ENCODE measurements around the gene LRCH1. TPM values are rescaled to one million over a fixed set of nuclear protein-coding genes. Genes with fewer than 3 reads are reported as not detected.

LRCH1 gene
- polyA plus RNA-seq, 1 donor (not counting 4 experiments of a cell fraction or from before 2014, with no cell fraction given), result 16.2 TPM

DNA sequence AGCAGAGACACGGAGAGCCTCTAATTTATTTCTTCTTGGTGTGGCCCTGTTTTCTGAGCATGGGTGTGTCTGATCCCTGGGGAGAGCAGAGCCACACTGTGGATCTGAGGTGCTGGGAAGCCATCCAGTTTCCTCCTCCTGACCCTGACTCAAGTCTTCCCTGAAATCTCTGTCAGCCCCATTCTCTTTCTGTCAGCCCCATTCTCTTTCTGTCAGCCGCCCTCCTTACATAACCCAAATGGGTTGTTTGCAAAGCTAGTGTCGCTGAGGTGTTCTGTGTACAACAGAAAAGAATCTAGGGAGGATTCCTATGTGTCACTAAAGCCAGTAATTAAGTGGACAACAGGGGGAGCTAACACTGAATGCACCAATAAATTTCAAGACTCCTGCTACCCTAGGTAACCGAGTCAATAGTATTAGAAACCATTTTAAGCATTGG is 50.2 kb downstream of the LRCH1 start:
- Histone ChIP-seq H3K9ac (ENCODE audit: control insufficient read depth, extremely low read depth, insufficient read depth, low read length) (no peak overlapping the region), H3K4me1 (ENCODE audit: control insufficient read depth, extremely low read depth, insufficient read depth, low read length) (peaks cover 53% of the 10 kb centered on the region), H3K4me2 (ENCODE audit: control insufficient read depth, extremely low read depth, insufficient read depth, low read depth, low read length) (no peak overlapping the region), H3K27ac (ENCODE audit: control insufficient read depth, insufficient read depth, low read length) (no peak overlapping the region), H3K4me3 (ENCODE audit: control insufficient read depth in 2 of 3, extremely low read depth in 1 of 3, insufficient read depth in 2 of 3, low read depth in 1 of 3, low read length in 3 of 3) (no peak overlapping the region), H3K9me3 (ENCODE audit: control insufficient read depth, low read depth, low read length) (no peaks in the 10 kb centered on the region), H3K9me1 (ENCODE audit: control insufficient read depth, extremely low read depth, insufficient read depth, low read length) (peaks cover 8% of the 10 kb centered on the region), H3K36me3 (ENCODE audit: control insufficient read depth in 2 of 2, extremely low read depth in 1 of 2, insufficient read depth in 2 of 2, low read length in 2 of 2) (no peaks in the 10 kb centered on the region), H4K20me1 (ENCODE audit: control insufficient read depth, extremely low read depth, insufficient read depth, low read length) (no peaks in the 10 kb centered on the region), H2AFZ (ENCODE audit: control insufficient read depth, low read length) (no peak overlapping the region), H3K27me3 (ENCODE audit: control insufficient read depth, extremely low read depth, insufficient read depth, low read length) (no peaks in the 10 kb centered on the region), H3K79me2 (ENCODE audit: control insufficient read depth, insufficient read depth, low read length) (peaks cover 94% of the 10 kb centered on the region)
- DNase-seq (ENCODE audit: low read depth, low spot score) (no peak), FAIRE-seq (no peak)
- TF ChIP-seq, protein P1, sequence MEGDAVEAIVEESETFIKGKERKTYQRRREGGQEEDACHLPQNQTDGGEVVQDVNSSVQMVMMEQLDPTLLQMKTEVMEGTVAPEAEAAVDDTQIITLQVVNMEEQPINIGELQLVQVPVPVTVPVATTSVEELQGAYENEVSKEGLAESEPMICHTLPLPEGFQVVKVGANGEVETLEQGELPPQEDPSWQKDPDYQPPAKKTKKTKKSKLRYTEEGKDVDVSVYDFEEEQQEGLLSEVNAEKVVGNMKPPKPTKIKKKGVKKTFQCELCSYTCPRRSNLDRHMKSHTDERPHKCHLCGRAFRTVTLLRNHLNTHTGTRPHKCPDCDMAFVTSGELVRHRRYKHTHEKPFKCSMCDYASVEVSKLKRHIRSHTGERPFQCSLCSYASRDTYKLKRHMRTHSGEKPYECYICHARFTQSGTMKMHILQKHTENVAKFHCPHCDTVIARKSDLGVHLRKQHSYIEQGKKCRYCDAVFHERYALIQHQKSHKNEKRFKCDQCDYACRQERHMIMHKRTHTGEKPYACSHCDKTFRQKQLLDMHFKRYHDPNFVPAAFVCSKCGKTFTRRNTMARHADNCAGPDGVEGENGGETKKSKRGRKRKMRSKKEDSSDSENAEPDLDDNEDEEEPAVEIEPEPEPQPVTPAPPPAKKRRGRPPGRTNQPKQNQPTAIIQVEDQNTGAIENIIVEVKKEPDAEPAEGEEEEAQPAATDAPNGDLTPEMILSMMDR (optimal IDR thresholded peaks at IDR 0.05 in 1 of 3, IDR thresholded peaks at IDR 0.05 in 1 of 3, conservative IDR thresholded peaks at IDR 0.05 in 1 of 3; ENCODE audit: extremely low read depth in 1 of 3, insufficient read depth in 2 of 3, low read length in 3 of 3), result peak in 2 of 3 experiments; percentile 29 to 32
- TF ChIP-seq EZH2 (IDR thresholded peaks at IDR 0.05; ENCODE audit: low read length), result no peak
- dilution Hi-C loops (cut with MboI; ENCODE audit: extremely low pct_ligation_motif_present, low sequenced_read_pairs), result no loop called here

DNA sequence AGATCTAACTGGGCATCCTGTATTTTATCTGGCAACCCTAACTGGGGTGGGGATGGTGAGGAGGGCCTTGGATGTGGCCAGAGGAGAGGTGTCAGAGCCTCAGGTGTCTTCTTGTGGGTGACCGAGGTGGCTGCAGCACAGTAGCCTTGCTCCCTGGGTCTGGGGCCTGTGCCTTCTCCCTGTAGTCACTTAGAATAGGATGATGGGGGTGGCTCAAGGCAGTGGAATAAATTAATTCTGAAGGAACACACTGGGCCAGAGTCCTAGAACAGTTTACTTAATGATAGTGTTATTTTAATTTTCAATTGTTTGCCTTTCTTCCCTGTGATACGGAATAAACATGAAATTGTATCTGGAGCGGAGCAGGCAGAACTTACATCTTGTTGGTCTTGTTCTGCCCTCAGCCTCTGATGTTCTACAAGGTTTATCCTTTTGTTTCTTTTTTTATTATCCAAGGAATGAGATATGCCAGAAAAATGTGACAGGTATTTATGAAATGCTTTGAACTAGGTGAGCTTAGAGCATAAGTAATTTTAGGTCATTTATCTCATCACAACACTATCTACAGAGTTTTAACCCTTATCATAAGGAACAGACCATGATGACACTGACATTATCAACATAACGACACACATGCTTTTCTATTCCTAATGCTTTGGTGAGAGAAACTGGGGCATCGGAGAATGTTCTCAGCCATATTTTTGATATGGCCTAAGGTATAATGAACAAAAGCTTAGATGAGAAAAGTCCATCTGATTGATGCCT is 51.4 kb downstream of the LRCH1 start:
- Histone ChIP-seq H3K4me1 (ENCODE audit: control insufficient read depth, extremely low read depth, insufficient read depth, low read length) (peaks cover 55% of the 10 kb centered on the region), H3K27ac (ENCODE audit: control insufficient read depth, insufficient read depth, low read length) (no peak overlapping the region), H3K79me2 (ENCODE audit: control insufficient read depth, insufficient read depth, low read length) (peaks cover 94% of the 10 kb centered on the region), H3K9me3 (ENCODE audit: control insufficient read depth, low read depth, low read length) (no peaks in the 10 kb centered on the region), H3K36me3 (ENCODE audit: control insufficient read depth in 2 of 2, extremely low read depth in 1 of 2, insufficient read depth in 2 of 2, low read length in 2 of 2) (no peaks in the 10 kb centered on the region), H3K9me1 (ENCODE audit: control insufficient read depth, extremely low read depth, insufficient read depth, low read length) (peaks cover 8% of the 10 kb centered on the region), H3K9ac (ENCODE audit: control insufficient read depth, extremely low read depth, insufficient read depth, low read length) (no peak overlapping the region), H4K20me1 (ENCODE audit: control insufficient read depth, extremely low read depth, insufficient read depth, low read length) (no peaks in the 10 kb centered on the region), H2AFZ (ENCODE audit: control insufficient read depth, low read length) (no peak overlapping the region), H3K27me3 (ENCODE audit: control insufficient read depth, extremely low read depth, insufficient read depth, low read length) (no peaks in the 10 kb centered on the region), H3K4me2 (ENCODE audit: control insufficient read depth, extremely low read depth, insufficient read depth, low read depth, low read length) (no peak overlapping the region), H3K4me3 (ENCODE audit: control insufficient read depth in 2 of 3, extremely low read depth in 1 of 3, insufficient read depth in 2 of 3, low read depth in 1 of 3, low read length in 3 of 3) (no peak overlapping the region)
- DNase-seq (ENCODE audit: low read depth, low spot score) (no peak), FAIRE-seq (no peak)
- dilution Hi-C loops (cut with MboI; ENCODE audit: extremely low pct_ligation_motif_present, low sequenced_read_pairs), result no loop called here
- TF ChIP-seq, protein P1 (optimal IDR thresholded peaks at IDR 0.05 in 1 of 3, IDR thresholded peaks at IDR 0.05 in 1 of 3, conservative IDR thresholded peaks at IDR 0.05 in 1 of 3; ENCODE audit: extremely low read depth in 1 of 3, insufficient read depth in 2 of 3, low read length in 3 of 3), result no peak
- TF ChIP-seq EZH2 (IDR thresholded peaks at IDR 0.05; ENCODE audit: low read length), result no peak
